Measurements from ENCODE around the gene DDIT4. TPM values are rescaled to one million over a fixed set of nuclear protein-coding genes. Genes with fewer than 3 reads are reported as not detected.

The DDIT4 gene
- total RNA-seq, 4 donors from 2014 or later, result 56.2 to 527 (median 185) TPM

- ATAC-seq (ENCODE audit: low FRiP score) (no peak), DNase-seq (ENCODE audit: low spot score) (no peak)
- no peak for TF ChIP-seq CTCF (IDR thresholded peaks at IDR 0.05)
Measured at GRCh38 chr10:72234560-72235095, 39.1 kb upstream of the DDIT4 start.

GRCh38 chr10:72235544-72236279 is 38.0 kb upstream of the DDIT4 start:
- no peak for DNase-seq (ENCODE audit: low spot score)
- no peak for ATAC-seq (ENCODE audit: low FRiP score)
- TF ChIP-seq CTCF (IDR thresholded peaks at IDR 0.05), result no peak

GRCh38 chr10:72238392-72239175 is 35.1 kb upstream of the DDIT4 start:
- no peak for ATAC-seq (ENCODE audit: low FRiP score)
- no peak for TF ChIP-seq CTCF (IDR thresholded peaks at IDR 0.05)
- no peak for DNase-seq (ENCODE audit: low spot score)

- ATAC-seq (ENCODE audit: low FRiP score) (no peak), DNase-seq (ENCODE audit: low spot score) (no peak)
- no peak for TF ChIP-seq CTCF (IDR thresholded peaks at IDR 0.05)
Measured at GRCh38 chr10:72239409-72239808, 34.3 kb upstream of the DDIT4 start.

- DNase-seq (ENCODE audit: low spot score) (no peak), ATAC-seq (ENCODE audit: low FRiP score) (no peak)
- no peak for TF ChIP-seq CTCF (IDR thresholded peaks at IDR 0.05)
Measured at GRCh38 chr10:72240371-72240770, 33.4 kb upstream of the DDIT4 start.

- no peak for TF ChIP-seq CTCF (IDR thresholded peaks at IDR 0.05)
- ATAC-seq (ENCODE audit: low FRiP score), result no peak
- DNase-seq (ENCODE audit: low spot score), result no peak
Measured at GRCh38 chr10:72241691-72242252, 32.0 kb upstream of the DDIT4 start.
